Upper lobe of right lung (tissue), 1 donor: ENCODE results near the gene OR1F1. TPM values are rescaled to one million over a fixed set of nuclear protein-coding genes. Genes with fewer than 3 reads are reported as not detected.
"Not testable (repeated sequence)": the region's sequence is repeated elsewhere in the genome, so short reads cannot be mapped to it uniquely, and the experiment has no call there.

Experiments used
- ATAC-seq: fragments of 200-7000 bp; cut with Tn5 transposase; one replicate; pipeline ENCODE4 v1.9.1; 2020; ENCODE audit warnings: mild to moderate bottlenecking, moderate library complexity
- DNase-seq: peaks from one replicate; pipeline ENCODE4 v3.0.0-alpha.2; 2020
- H3K27ac ChIP-seq: fragments of 200-600 bp; one replicate; pipeline ENCODE4 v1.8.0; 2022
- H3K27me3 ChIP-seq: fragments of 200-600 bp; one replicate; pipeline ENCODE4 v1.8.0; 2022; ENCODE audit warnings: mild to moderate bottlenecking
- H3K36me3 ChIP-seq: fragments of 200-600 bp; one replicate; pipeline ENCODE4 v1.8.0; 2022
- H3K4me1 ChIP-seq: fragments of 200-600 bp; one replicate; pipeline ENCODE4 v1.8.0; 2022
- H3K4me3 ChIP-seq: fragments of 200-600 bp; one replicate; pipeline ENCODE4 v1.8.0; 2022; ENCODE audit warnings: mild to moderate bottlenecking
- H3K9me3 ChIP-seq: fragments of 200-600 bp; one replicate; pipeline ENCODE4 v1.8.0; 2022
- CTCF ChIP-seq: fragments of 200-600 bp; IDR thresholded peaks from one replicate; pipeline ENCODE4 v1.8.0; 2022; ENCODE audit warnings: antibody characterized with exemption
- intact Hi-C: fragments of 100-400 bp; cut with DNase I; formaldehyde crosslinking; loops from one replicate; pipeline ENCODE4 v1.11.0; 2022
- total RNA-seq: library from RNA; stranded (reverse); fragmentation: NEBNext Ultra II Directional; extraction: Animal tissue kit (Norgen Biotek cat#: 25700); gene quantifications from one replicate; pipeline ENCODE4 v1.2.1, GENCODE V29; 2021
- donor health status: DM: no; HTN: yes; CAD: no; lungs with severe emphysema.

The OR1F1 gene
- total RNA-seq, 1 donor from 2014 or later = not detected

GRCh38 chr16:3173892-3174617 lies 13.9 kb upstream of the OR1F1 start:
- Histone ChIP-seq H3K4me1 (peaks cover 8% of the 10 kb centered on the region), H3K27ac (no peak overlapping the region), H3K4me3 (no peak overlapping the region), H3K27me3 (peaks cover 97% of the 10 kb centered on the region), H3K36me3 (no peaks in the 10 kb centered on the region), H3K9me3 (no peaks in the 10 kb centered on the region)
- ATAC-seq (no peak), DNase-seq (no peak)
- TF ChIP-seq CTCF = no peak
- intact Hi-C loops = no loop called here

GRCh38 chr16:3174618-3175148 lies 13.3 kb upstream of the OR1F1 start:
- intact Hi-C loops = no loop called here
- no peak for TF ChIP-seq CTCF
- DNase-seq (no peak), ATAC-seq (no peak)
- Histone ChIP-seq H3K36me3 (no peaks in the 10 kb centered on the region), H3K4me3 (no peak overlapping the region), H3K27ac (no peak overlapping the region), H3K4me1 (peaks cover 8% of the 10 kb centered on the region), H3K27me3 (peaks cover 97% of the 10 kb centered on the region), H3K9me3 (no peaks in the 10 kb centered on the region)

GRCh38 chr16:3175157-3176093 lies 12.6 kb upstream of the OR1F1 start:
- H3K36me3 ChIP-seq = no peaks in the 10 kb centered on the region
- H3K4me3 ChIP-seq = no peak overlapping the region
- H3K9me3 ChIP-seq = no peaks in the 10 kb centered on the region
- ATAC-seq = no peak
- no peak for DNase-seq
- peaks cover 8% of the 10 kb centered on the region for H3K4me1 ChIP-seq
- H3K27me3 ChIP-seq = peaks cover 97% of the 10 kb centered on the region
- TF ChIP-seq CTCF = no peak
- H3K27ac ChIP-seq = no peak overlapping the region
- intact Hi-C loops = no loop called here

- ATAC-seq (no peak), DNase-seq (peak; percentile 21)
- H3K36me3 ChIP-seq = no peaks in the 10 kb centered on the region
- intact Hi-C loops = no loop called here
- peaks cover 11% of the 10 kb centered on the region for H3K4me1 ChIP-seq
- no peak overlapping the region for H3K4me3 ChIP-seq
- peaks cover 97% of the 10 kb centered on the region for H3K27me3 ChIP-seq
- no peaks in the 10 kb centered on the region for H3K9me3 ChIP-seq
- H3K27ac ChIP-seq = no peak overlapping the region
- TF ChIP-seq CTCF = no peak
These were observed 8.4 kb upstream of the OR1F1 start for GRCh38 chr16:3179651-3180050.

DNA sequence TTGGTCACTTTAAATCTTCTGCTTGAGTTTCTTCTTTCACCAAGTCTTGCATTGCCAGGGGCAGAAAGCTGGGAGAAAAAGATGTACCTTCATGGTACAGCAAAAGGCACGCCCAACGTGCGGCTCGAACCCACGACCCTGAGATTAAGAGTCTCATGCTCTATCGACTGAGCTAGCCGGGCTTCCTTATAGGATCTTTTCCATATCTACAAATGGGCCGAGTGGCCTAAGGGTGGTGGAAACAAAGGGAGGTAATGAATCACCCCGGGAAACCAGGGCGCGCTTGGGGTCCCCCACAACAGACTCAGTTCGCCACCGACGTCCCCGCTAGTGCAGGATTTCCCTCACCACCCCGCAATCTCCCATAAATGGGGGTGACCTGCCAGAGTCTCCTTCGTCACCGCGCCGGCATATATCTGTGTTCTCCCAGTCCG lies 7.5 kb upstream of the OR1F1 start:
- intact Hi-C loops = no loop called here

GRCh38 chr16:3182293-3182607 lies 5.8 kb upstream of the OR1F1 start:
- DNase-seq, H3K36me3 ChIP-seq, intact Hi-C loops, H3K9me3 ChIP-seq, ATAC-seq, H3K4me3 ChIP-seq, H3K27ac ChIP-seq: not testable (repeated sequence)
- H3K27me3 ChIP-seq = peaks cover 98% of the 10 kb centered on the region
- H3K4me1 ChIP-seq = peaks cover 11% of the 10 kb centered on the region

More for the DNA sequence above, 7.5 kb upstream of the OR1F1 start:
- Histone ChIP-seq H3K36me3 (no peaks in the 10 kb centered on the region), H3K4me3 (no peak overlapping the region), H3K4me1 (peaks cover 11% of the 10 kb centered on the region), H3K27ac (no peak overlapping the region), H3K27me3 (peaks cover 97% of the 10 kb centered on the region), H3K9me3 (no peaks in the 10 kb centered on the region)
- TF ChIP-seq CTCF = no peak
- DNase-seq = no peak
- no peak for ATAC-seq
